Measurements from ENCODE around the gene SLAIN1. TPM values are rescaled to one million over a fixed set of nuclear protein-coding genes. Genes with fewer than 3 reads are reported as not detected.

Gene SLAIN1
- total and polyA plus RNA-seq, 2 of the 4 experiments (the other 2 are of a cell fraction) = 0.29 to 0.36 TPM

DNA sequence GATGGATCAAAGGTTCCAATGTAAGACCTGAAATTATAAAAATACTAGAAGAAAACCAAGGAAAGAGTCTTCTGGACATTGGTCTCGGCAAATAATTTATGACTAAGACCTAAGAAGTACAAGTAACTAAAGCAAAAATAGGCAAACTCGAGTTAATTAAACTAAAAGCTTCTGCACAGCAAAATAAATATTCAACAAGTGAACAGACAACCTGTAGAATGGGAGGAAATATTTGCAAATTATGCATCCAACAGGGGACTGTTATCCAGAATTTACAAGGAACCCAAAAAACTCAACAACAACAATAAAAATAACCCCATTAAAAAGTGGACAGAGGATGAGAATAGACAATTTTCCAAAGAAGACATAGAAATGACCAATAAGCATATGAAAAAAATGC lies 9.7 kb upstream of the SLAIN1 start:
- Histone ChIP-seq H3K4me1 (ENCODE audit: control insufficient read depth, insufficient read depth, low read length) (no peaks in the 10 kb centered on the region), H2AFZ (replicated peaks; ENCODE audit: low read length, poor library complexity) (no peak overlapping the region), H2BK15ac (ENCODE audit: low read depth, low read length) (no peak overlapping the region), H3K56ac (ENCODE audit: extremely low read depth, insufficient read depth, low read length) (no peak overlapping the region), H2AK9ac (replicated peaks; ENCODE audit: low read depth, low read length, poor library complexity) (no peak overlapping the region), H4K91ac (ENCODE audit: insufficient read depth, low read depth, low read length) (no peak overlapping the region), H3K27me3 (ENCODE audit: control insufficient read depth, insufficient read depth, low read length) (no peaks in the 10 kb centered on the region), H3K14ac (replicated peaks; ENCODE audit: low read depth, low read length) (no peak overlapping the region), H3K79me1 (ENCODE audit: low read depth in 1 of 2, low read length in 2 of 2) (no peaks in the 10 kb centered on the region), H2AK5ac (ENCODE audit: low read depth, low read length) (no peak overlapping the region), H2BK20ac (ENCODE audit: low read depth, low read length) (no peak overlapping the region), H3K9ac (ENCODE audit: low read depth, low read length) (no peak overlapping the region), H2BK5ac (ENCODE audit: low read depth, low read length, poor library complexity, severe bottlenecking) (no peak overlapping the region), H2BK120ac (ENCODE audit: low read depth, low read length) (no peak overlapping the region), H4K20me1 (ENCODE audit: insufficient read depth, low read length) (no peaks in the 10 kb centered on the region), H3K4ac (ENCODE audit: low read depth, low read length) (no peak overlapping the region), H3K9me3 (ENCODE audit: control insufficient read depth, insufficient read depth, low read length) (no peaks in the 10 kb centered on the region), H4K5ac (ENCODE audit: low read depth, low read length) (no peak overlapping the region), H3K36me3 (ENCODE audit: control insufficient read depth, insufficient read depth, low read length) (no peaks in the 10 kb centered on the region), H4K8ac (ENCODE audit: low read depth in 2 of 2, low read length in 2 of 2) (no peak overlapping the region), H3K27ac (ENCODE audit: insufficient read depth, low read length) (no peak overlapping the region), H3K18ac (ENCODE audit: low read depth, low read length) (no peak overlapping the region), H3K23ac (ENCODE audit: low read depth, low read length) (no peak overlapping the region), H3K9me1 (ENCODE audit: insufficient read depth, low read length) (no peaks in the 10 kb centered on the region), H3K4me2 (ENCODE audit: low read depth, low read length) (no peak overlapping the region), H3K4me3 (ENCODE audit: insufficient read depth, low read depth, low read length) (no peak overlapping the region)
- CTCF ChIA-PET = no interaction called here
- no peak for TF ChIP-seq SMC3 (IDR thresholded peaks at IDR 0.05; ENCODE audit: low read depth, low read length)
- TF ChIP-seq MAZ (IDR thresholded peaks at IDR 0.05; ENCODE audit: borderline replicate concordance, low read depth, low read length) = no peak
- WGBS, 2 experiments (ENCODE audit: extremely low coverage in 2 of 2, insufficient read length in 1 of 2) = no CpG with 5 or more reads among the region's 2 CpGs
- BruUV-seq (replicated peaks) = no TSS peak
- POLR2A ChIA-PET (ENCODE audit: unreplicated experiment) = no interaction called here
- dilution Hi-C loops (cut with HindIII; ENCODE audit: low sequenced_read_pairs, unreplicated experiment) = no loop called here
- ATAC-seq (ENCODE audit: low read depth) (no peak), DNase-seq (no peak)
- intact Hi-C loops (cut with micrococcal nuclease) = no loop called here
- in situ Hi-C loops (cut with MboI; ENCODE audit: low sequenced_read_pairs) = no loop called here
